Stimulated activated CD8-positive, alpha-beta memory T cell treated with anti-CD3 and anti-CD28 coated beads, Interleukin-15, amount 100 ng/mL, for 4 hours (primary cell): ENCODE data around the gene CDHR2.

ENCODE experiments used
- DNase-seq, 2 donors: peaks; one replicate each; pipeline ENCODE4 v3.0.0-alpha.2; 2020; ENCODE audit warnings: low read depth in 2 of 2

The CDHR2 gene

GRCh38 chr5:176529741-176530141 is 19.4 kb upstream of the CDHR2 start:
- DNase-seq = no peak

- no peak for DNase-seq
Observed at GRCh38 chr5:176530393-176530982, 18.7 kb upstream of the CDHR2 start.

GRCh38 chr5:176530983-176531901 is 17.9 kb upstream of the CDHR2 start:
- DNase-seq = no peak

GRCh38 chr5:176531902-176532493 is 17.1 kb upstream of the CDHR2 start:
- DNase-seq = no peak

GRCh38 chr5:176532795-176533194 is 16.3 kb upstream of the CDHR2 start:
- DNase-seq = no peak

GRCh38 chr5:176533390-176533789 is 15.8 kb upstream of the CDHR2 start:
- DNase-seq = no peak

- peak in 1 of 2 donors; percentile 32 for DNase-seq
Observed at GRCh38 chr5:176533894-176534611, 15.1 kb upstream of the CDHR2 start.

- DNase-seq = no peak
Observed at GRCh38 chr5:176534640-176535039, 14.5 kb upstream of the CDHR2 start.

- DNase-seq = no peak
Observed at GRCh38 chr5:176535101-176535663, 14.0 kb upstream of the CDHR2 start.

GRCh38 chr5:176535664-176536131 is 13.4 kb upstream of the CDHR2 start:
- no peak for DNase-seq

GRCh38 chr5:176536132-176536901 is 12.8 kb upstream of the CDHR2 start:
- peak; percentile 69 to 72 for DNase-seq

GRCh38 chr5:176536902-176537553 is 12.1 kb upstream of the CDHR2 start, which contains the start of gene RNF44:
TSS of gene RNF44 (minus strand) at chr5:176537402. CDS start at chr5:176532472, 4,930 bp downstream.
- peak; percentile 97 to 98 for DNase-seq

GRCh38 chr5:176537554-176538229 is 11.4 kb upstream of the CDHR2 start:
- peak; percentile 94 to 98 for DNase-seq

- DNase-seq = no peak
Observed at GRCh38 chr5:176538230-176538988, 10.7 kb upstream of the CDHR2 start.

GRCh38 chr5:176538989-176539384 is 10.2 kb upstream of the CDHR2 start:
- no peak for DNase-seq

- DNase-seq = no peak
Observed at GRCh38 chr5:176540476-176540899, 8.7 kb upstream of the CDHR2 start.

- no peak for DNase-seq
Observed at GRCh38 chr5:176540956-176541337, 8.2 kb upstream of the CDHR2 start.

GRCh38 chr5:176541338-176542134 is 7.6 kb upstream of the CDHR2 start:
- peak in 1 of 2 donors; percentile 49 for DNase-seq
